Coronary artery (tissue), 2 donors: ENCODE data around the gene TRAF2.
A peak's percentile ranks its signal among the peaks of the same experiment; 100 is the strongest.
"Not testable (repeated sequence)": the region's sequence is repeated elsewhere in the genome, so short reads cannot be mapped to it uniquely, and the experiment has no call there.

ENCODE experiments used
- DNase-seq: peaks from one replicate; pipeline ENCODE4 v3.0.0-alpha.2; 2017; ENCODE audit warnings: low spot score
- H3K27ac ChIP-seq, 2 donors: fragments of 200-600 bp; sonication (generic); one replicate each; pipeline ENCODE4 v1.5.1; 2016 to 2019
- H3K4me3 ChIP-seq: fragments of 200-600 bp; sonication (generic); 2 replicates; pipeline ENCODE4 v1.5.1; 2016; ENCODE audit warnings: mild to moderate bottlenecking, moderate library complexity
- CTCF ChIP-seq: fragments of 200-600 bp; sonication (generic); IDR thresholded peaks from one replicate; pipeline ENCODE4 v1.5.1; 2019; ENCODE audit warnings: antibody characterized with exemption

Gene TRAF2

GRCh38 chr9:136882109-136882946 lies 4.0 kb upstream of the TRAF2 start:
- DNase-seq, result no peak
- H3K4me3 ChIP-seq, result peak overlapping the region; percentile 36
- TF ChIP-seq CTCF, result no peak
- peak overlapping the region in 1 of 2 donors; percentile 37 for H3K27ac ChIP-seq

GRCh38 chr9:136882947-136883283 lies 3.4 kb upstream of the TRAF2 start:
- not testable (repeated sequence) for H3K27ac ChIP-seq

GRCh38 chr9:136883670-136884069 lies 2.6 kb upstream of the TRAF2 start:
- not testable (repeated sequence) for DNase-seq, H3K27ac ChIP-seq, H3K4me3 ChIP-seq

More at GRCh38 chr9:136882947-136883283, 3.4 kb upstream of the TRAF2 start:
- not testable (repeated sequence) for DNase-seq, H3K4me3 ChIP-seq

GRCh38 chr9:136886610-136887597 lies 588 bp downstream of the TRAF2 start:
- peak overlapping the region; percentile 65 to 87 for H3K27ac ChIP-seq
- DNase-seq, result no peak
- H3K4me3 ChIP-seq, result peak overlapping the region; percentile 88
- TF ChIP-seq CTCF, result no peak

GRCh38 chr9:136888454-136888853 lies 2.1 kb downstream of the TRAF2 start:
- no peak for TF ChIP-seq CTCF
- no peak overlapping the region for H3K27ac ChIP-seq
- H3K4me3 ChIP-seq, result no peak overlapping the region
- no peak for DNase-seq

GRCh38 chr9:136889858-136890257 lies 3.5 kb downstream of the TRAF2 start:
- H3K27ac ChIP-seq, result no peak overlapping the region
- DNase-seq, result no peak
- H3K4me3 ChIP-seq, result no peak overlapping the region
- TF ChIP-seq CTCF, result no peak

- no peak overlapping the region for H3K4me3 ChIP-seq
- no peak overlapping the region for H3K27ac ChIP-seq
- no peak for TF ChIP-seq CTCF
- DNase-seq, result no peak
Measured at GRCh38 chr9:136890661-136891060, 4.3 kb downstream of the TRAF2 start.
